HG02610 (cell line): ENCODE measurements around the gene TENM4.

Source experiments
- ATAC-seq: cut with Tn5 transposase; IDR thresholded peaks from one replicate; pipeline ENCODE4 v1.9.1; 2021; ENCODE audit warnings: mild to moderate bottlenecking, moderate library complexity; ENCODE audit not compliant: unreplicated experiment

TENM4 gene

DNA sequence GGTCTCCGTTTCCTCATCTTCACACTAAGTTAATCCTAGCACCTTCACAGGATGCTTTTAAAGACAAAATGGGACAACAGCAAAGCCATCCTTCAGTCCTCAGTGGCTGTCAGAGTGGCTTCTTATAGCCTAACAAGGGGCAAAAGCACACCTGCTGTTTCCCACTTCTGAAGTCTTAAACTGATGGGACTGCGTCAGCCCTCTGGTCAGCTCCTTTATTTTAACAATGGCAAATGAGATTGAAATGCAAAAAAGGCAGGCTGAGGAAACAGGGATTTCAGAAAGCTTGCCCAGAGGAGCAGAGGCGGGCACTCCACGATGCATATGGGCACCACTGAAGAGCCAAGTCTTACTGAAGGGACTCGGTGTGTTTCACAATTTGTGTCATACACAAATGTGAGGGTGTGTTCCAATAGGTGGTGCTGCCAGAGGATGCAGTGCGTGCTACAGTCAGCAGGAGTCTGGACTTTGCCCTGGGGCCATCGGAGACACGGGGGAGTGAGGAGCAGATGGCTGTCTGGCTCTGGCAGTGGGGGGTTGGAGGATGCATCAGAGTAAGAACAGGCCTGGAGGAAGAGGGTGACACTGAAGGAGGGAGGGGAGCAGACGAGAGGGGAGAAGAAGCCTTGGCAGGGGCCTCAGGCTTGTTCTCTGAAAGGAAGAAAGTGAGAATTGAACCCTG, 47.3 kb downstream of the TENM4 start:
- ATAC-seq = no peak

GRCh38 chr11:79392161-79392560, 48.7 kb downstream of the TENM4 start:
- ATAC-seq = no peak

DNA sequence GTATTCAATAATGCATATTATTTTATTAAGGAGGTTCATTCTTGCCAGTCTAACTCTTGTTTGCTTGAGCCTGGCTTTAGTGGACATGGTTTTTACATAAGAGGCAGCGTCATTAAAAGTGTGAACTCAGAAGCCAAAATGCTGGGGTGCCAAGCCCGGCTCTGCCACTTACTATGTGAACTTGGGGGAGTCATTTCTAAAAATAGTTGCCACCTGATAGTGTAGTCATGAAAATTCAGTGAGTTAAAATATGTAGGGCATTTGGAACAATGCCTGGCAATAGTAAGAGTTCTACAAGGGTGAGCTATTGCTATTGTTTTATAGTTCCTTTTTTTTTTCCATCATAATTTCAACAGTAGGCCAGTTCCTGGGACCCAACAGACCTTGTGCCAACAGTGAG, 49.9 kb downstream of the TENM4 start:
- ATAC-seq = no peak

- no peak for ATAC-seq
These were observed 50.4 kb downstream of the TENM4 start for GRCh38 chr11:79390477-79390876.

GRCh38 chr11:79388201-79388600, 52.6 kb downstream of the TENM4 start:
- ATAC-seq = no peak

- ATAC-seq = no peak
These were observed 57.0 kb downstream of the TENM4 start for GRCh38 chr11:79383874-79384273.

GRCh38 chr11:79382301-79383050, 58.4 kb downstream of the TENM4 start:
- no peak for ATAC-seq

DNA sequence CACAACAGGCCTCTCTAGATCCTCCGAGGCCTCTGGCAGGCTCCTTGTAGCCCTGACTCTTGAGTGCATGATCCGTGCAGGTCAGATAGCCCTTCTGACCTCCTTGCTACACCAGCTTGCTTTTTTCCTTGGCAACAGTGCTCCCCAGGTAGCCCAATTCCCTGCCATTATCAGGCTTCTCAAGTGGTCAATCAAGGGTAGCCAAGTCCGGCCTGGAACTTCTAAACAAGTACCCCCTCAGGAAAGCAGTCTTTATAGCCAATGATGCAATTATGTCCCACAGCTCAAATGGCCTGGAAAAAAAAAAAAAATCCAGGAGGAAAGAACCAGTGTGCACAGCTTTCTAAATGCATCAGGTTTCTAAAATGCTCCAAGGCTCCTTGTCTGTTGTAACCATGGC, 59.8 kb downstream of the TENM4 start:
- no peak for ATAC-seq

- ATAC-seq = no peak
These were observed 63.4 kb downstream of the TENM4 start for GRCh38 chr11:79377406-79377805.

DNA sequence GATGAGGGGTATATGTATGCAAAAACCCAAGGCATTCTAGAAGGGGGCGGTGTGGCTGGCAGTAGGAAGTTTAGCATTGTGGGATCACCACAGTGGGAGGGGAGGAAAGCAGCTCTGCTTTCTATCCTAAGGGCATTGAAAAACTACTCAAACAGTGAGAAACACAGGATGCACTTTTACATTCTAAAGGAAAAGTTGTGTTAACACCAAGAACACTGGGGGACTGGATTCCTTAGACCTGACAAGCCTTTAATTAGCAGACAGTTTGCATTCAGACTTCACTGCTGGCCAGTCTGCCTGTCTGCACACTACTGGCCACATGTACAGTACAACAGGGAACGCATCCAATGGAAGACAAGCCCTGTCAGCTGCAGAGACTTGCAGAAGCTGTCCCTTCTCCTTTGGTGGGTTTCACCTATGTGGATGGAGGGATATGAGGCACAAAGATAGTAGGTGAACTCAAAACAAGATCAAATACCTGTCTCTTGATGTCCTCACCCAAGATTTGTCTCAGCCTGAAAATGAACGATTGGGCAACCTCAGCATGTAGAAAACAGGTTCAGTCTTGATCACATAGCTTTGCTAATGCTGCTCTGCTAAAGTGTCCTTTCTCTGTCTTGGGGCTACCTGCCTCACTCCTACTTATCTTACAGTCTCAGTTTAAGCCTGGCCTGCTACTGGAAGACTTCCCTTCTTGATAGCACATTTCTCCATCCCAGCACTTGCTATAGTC, 64.8 kb downstream of the TENM4 start:
- ATAC-seq = no peak

GRCh38 chr11:79374727-79375126, 66.1 kb downstream of the TENM4 start:
- no peak for ATAC-seq

- ATAC-seq = no peak
These were observed 69.1 kb downstream of the TENM4 start for GRCh38 chr11:79371724-79372123.

GRCh38 chr11:79371152-79371551, 69.7 kb downstream of the TENM4 start:
- ATAC-seq = no peak

- no peak for ATAC-seq
These were observed 71.8 kb downstream of the TENM4 start for GRCh38 chr11:79369055-79369454.

DNA sequence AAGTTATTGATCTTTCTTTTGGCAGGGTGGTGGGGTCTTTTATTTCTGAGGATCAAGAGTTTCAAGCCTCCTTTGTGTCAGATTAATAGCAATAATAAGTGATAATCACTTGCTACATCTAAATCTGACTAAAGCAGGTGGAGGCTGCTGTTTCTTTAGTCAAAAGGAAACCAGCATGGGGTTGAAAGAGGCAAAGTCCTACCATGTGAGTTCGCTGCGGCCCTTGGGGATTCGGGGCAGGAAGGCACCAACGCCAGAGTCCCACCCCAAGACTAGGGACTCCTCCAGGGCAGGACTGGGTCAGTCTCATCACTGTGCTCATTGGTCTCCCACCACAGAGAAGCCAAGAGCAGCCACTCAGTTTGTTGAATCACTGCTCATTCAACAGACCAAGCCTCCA, 73.0 kb downstream of the TENM4 start:
- no peak for ATAC-seq

DNA sequence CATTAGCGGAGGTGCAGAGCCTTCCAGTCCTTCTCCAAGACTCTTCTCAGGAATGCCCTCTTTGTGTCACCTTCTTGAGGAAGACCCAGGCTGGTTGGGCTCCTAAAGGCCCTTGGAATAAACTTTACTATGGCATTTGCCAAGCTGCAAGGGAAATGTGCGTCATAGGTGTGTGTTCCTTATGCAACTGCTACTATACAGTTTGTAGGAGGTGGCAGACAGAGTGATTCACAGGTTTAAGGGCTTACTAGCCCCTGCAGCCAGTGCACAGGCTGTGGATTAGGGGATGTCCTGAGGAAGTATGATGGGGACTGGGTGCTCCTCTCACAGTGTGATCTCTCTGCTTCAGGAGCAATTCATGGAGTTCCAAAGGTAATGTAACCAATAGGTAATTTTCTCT, 74.6 kb downstream of the TENM4 start:
- ATAC-seq = no peak

DNA sequence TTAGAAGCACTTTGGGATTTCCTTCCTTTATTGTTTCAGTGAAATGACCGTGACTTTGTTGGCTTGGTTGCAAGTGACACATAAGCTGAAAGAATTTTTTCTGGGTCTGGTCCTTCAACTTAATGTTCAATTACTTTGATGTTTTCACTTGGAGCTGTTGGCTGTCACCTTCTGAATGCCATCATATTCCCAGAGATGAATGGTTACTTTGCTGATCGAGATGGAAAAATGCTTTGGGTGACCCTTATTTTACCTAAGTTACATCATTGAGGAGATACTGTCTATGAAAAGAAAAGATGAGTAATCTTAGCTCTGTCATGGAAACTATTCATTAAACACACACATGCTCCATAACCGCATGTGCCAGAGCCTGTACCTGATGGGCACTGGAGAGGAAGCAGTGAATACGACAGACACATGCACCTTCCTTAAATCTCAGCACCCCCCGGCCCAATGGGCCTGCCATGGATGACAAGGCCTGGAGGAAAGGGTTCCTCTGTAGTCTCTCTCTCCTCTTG, 76.9 kb downstream of the TENM4 start:
- no peak for ATAC-seq

DNA sequence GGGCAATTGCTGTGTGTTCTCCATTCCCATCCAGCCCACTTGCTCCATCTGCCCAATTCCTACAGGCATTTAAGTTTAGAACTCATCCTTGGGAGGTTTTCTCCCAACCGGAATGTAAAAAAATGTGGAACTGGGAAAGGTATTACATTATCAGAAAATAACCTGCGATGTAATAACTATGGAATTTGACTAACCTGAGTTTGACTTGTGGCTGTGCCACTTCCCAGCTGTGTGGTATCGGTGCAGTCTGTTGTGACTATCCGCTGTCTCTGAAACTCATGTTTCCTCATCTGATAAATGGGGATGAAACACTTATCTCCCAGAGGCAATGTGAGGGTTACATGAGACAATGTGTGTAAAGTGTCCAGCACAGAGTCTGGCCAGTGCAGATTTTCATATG, 77.6 kb downstream of the TENM4 start:
- ATAC-seq = no peak

GRCh38 chr11:79362821-79363220, 78.0 kb downstream of the TENM4 start:
- no peak for ATAC-seq

GRCh38 chr11:79362206-79362757, 78.5 kb downstream of the TENM4 start:
- ATAC-seq = no peak

- no peak for ATAC-seq
These were observed 82.6 kb downstream of the TENM4 start for GRCh38 chr11:79358258-79358657.
